Right cardiac atrium (tissue), 5 donors: ENCODE results near the gene BMERB1. TPM values are rescaled to one million over a fixed set of nuclear protein-coding genes. Genes with fewer than 3 reads are reported as not detected.
A peak's percentile ranks its signal among the peaks of the same experiment; 100 is the strongest.

ENCODE experiments used
- ATAC-seq, 2 donors: fragments of 200-7000 bp; cut with Tn5 transposase; one replicate each; pipeline versions ENCODE4 v1.8.0 to v1.9.1; 2020; ENCODE audit warnings: moderate library complexity in 2 of 2, mild to moderate bottlenecking in 1 of 2
- DNase-seq, 3 donors: peaks; one replicate each; pipeline ENCODE4 v3.0.0-alpha.2; 2020
- H3K27ac ChIP-seq: one replicate; pipeline ENCODE4 v1.5.1; 2013; ENCODE audit warnings: mild to moderate bottlenecking, low read length, control low read depth, moderate library complexity
- H3K27me3 ChIP-seq: one replicate; pipeline ENCODE4 v1.6.1; 2013; ENCODE audit not compliant: control insufficient read depth, insufficient read depth
- H3K4me1 ChIP-seq: one replicate; pipeline ENCODE4 v1.6.1; 2013; ENCODE audit warnings: low read length; ENCODE audit not compliant: control insufficient read depth, insufficient read depth
- H3K4me3 ChIP-seq: one replicate; pipeline ENCODE4 v1.5.1; 2013; ENCODE audit warnings: low read length, control low read depth
- H3K9me3 ChIP-seq: one replicate; pipeline ENCODE4 v1.6.1; 2013; ENCODE audit warnings: low read length; ENCODE audit not compliant: control insufficient read depth
- WGBS: extraction: QIAGEN DNeasy Blood & Tissue Kit; methylation state at CpG from one replicate; pipeline ENCODE4 v1.1.7; 2013; 5-methylcytosine and 5-hydroxymethylcytosine counted together
- intact Hi-C, 4 donors: fragments of 100-400 bp; cut with DNase I; formaldehyde crosslinking; loops; one replicate each; pipeline versions ENCODE4 v1.11.0 to v1.14.0; 2022 to 2023
- polyA plus RNA-seq: library from polyadenylated mRNA; stranded (reverse); fragments of 200-250 nt; gene quantifications from one replicate; pipeline ENCODE4 v1.2.3, GENCODE V29; 2013
- total RNA-seq, 4 donors: library from RNA; stranded (reverse); fragmentation: NEBNext Ultra II Directional; extraction: Animal tissue kit (Norgen Biotek cat#: 25700); gene quantifications; one replicate each; pipeline ENCODE4 v1.2.1, GENCODE V29; 2021
- donor health status: healthy with polysubstance abuse.
- donor health status: DM: no; HTN: yes; CAD: no.
- donor health status: DM: no; HTN: no; CAD: no.
- donor health status: DM: no; HTN: yes; CAD: no; lungs with severe emphysema.
- donor health status: DM: yes; HTN: yes; CAD: no.

The BMERB1 gene
- total and polyA plus RNA-seq, 5 donors: 36.9 to 74.7 (median 59.0) TPM

GRCh38 chr16:15511759-15512487 lies 77.5 kb downstream of the BMERB1 start:
- 97% methylated on average over 11 of the region's 11 CpGs for WGBS
- no peaks in the 10 kb centered on the region for H3K4me1 ChIP-seq
- no peak for DNase-seq
- intact Hi-C loops: no loop called here
- no peak overlapping the region for H3K27ac ChIP-seq
- no peaks in the 10 kb centered on the region for H3K9me3 ChIP-seq
- no peaks in the 10 kb centered on the region for H3K27me3 ChIP-seq
- H3K4me3 ChIP-seq: no peak overlapping the region
- no peak for ATAC-seq

GRCh38 chr16:15513156-15513555 lies 78.8 kb downstream of the BMERB1 start:
- H3K27me3 ChIP-seq: no peaks in the 10 kb centered on the region
- no peak overlapping the region for H3K27ac ChIP-seq
- WGBS: 89% methylated on average over 11 of the region's 11 CpGs
- DNase-seq (no peak), ATAC-seq (no peak)
- no peaks in the 10 kb centered on the region for H3K4me1 ChIP-seq
- no peaks in the 10 kb centered on the region for H3K9me3 ChIP-seq
- intact Hi-C loops: no loop called here
- H3K4me3 ChIP-seq: no peak overlapping the region

- no peak overlapping the region for H3K27ac ChIP-seq
- DNase-seq (no peak), ATAC-seq (no peak)
- no peaks in the 10 kb centered on the region for H3K9me3 ChIP-seq
- 99% methylated on average over 4 of the region's 4 CpGs for WGBS
- H3K4me1 ChIP-seq: no peaks in the 10 kb centered on the region
- no peaks in the 10 kb centered on the region for H3K27me3 ChIP-seq
- no peak overlapping the region for H3K4me3 ChIP-seq
- intact Hi-C loops: no loop called here
These were observed 81.6 kb downstream of the BMERB1 start for GRCh38 chr16:15515992-15516391.

- DNase-seq: no peak
- Histone ChIP-seq H3K27ac (no peak overlapping the region), H3K27me3 (no peaks in the 10 kb centered on the region), H3K4me3 (no peak overlapping the region), H3K9me3 (no peaks in the 10 kb centered on the region), H3K4me1 (peaks cover 3% of the 10 kb centered on the region)
- ATAC-seq: no peak
- intact Hi-C loops: no loop called here
- WGBS: 94% methylated on average over 5 of the region's 5 CpGs
These were observed 82.2 kb downstream of the BMERB1 start for GRCh38 chr16:15516609-15517008.

- ATAC-seq (no peak), DNase-seq (no peak)
- no peaks in the 10 kb centered on the region for H3K27me3 ChIP-seq
- H3K4me1 ChIP-seq: peaks cover 4% of the 10 kb centered on the region
- no peak overlapping the region for H3K4me3 ChIP-seq
- intact Hi-C loops: no loop called here
- H3K27ac ChIP-seq: peak overlapping the region; percentile 40
- H3K9me3 ChIP-seq: no peaks in the 10 kb centered on the region
- WGBS: 93% methylated on average over 3 of the region's 3 CpGs
These were observed 83.5 kb downstream of the BMERB1 start for GRCh38 chr16:15517743-15518377.

GRCh38 chr16:15518381-15519351 lies 84.3 kb downstream of the BMERB1 start:
- no peaks in the 10 kb centered on the region for H3K27me3 ChIP-seq
- DNase-seq (peak; percentile 78 to 87 (median 80)), ATAC-seq (peak; percentile 75 to 84)
- no peaks in the 10 kb centered on the region for H3K9me3 ChIP-seq
- WGBS: 34% methylated on average over 12 of the region's 12 CpGs
- intact Hi-C loops: no loop called here
- peak overlapping the region; percentile 40 for H3K27ac ChIP-seq
- H3K4me3 ChIP-seq: no peak overlapping the region
- H3K4me1 ChIP-seq: peaks cover 7% of the 10 kb centered on the region

- H3K4me1 ChIP-seq: peaks cover 7% of the 10 kb centered on the region
- intact Hi-C loops: loop anchor here in 1 of 4 donors (10.0 kb wide), 1 partner anchor 185 kb away; no protein-coding TSS in a partner anchor
- 80% methylated on average over 9 of the region's 9 CpGs for WGBS
These were observed 85.4 kb downstream of the BMERB1 start for GRCh38 chr16:15519790-15520189.

GRCh38 chr16:15521390-15521757 lies 87.0 kb downstream of the BMERB1 start:
- H3K9me3 ChIP-seq: no peaks in the 10 kb centered on the region
- no peak overlapping the region for H3K4me3 ChIP-seq
- peak overlapping the region; percentile 50 for H3K27ac ChIP-seq
- H3K27me3 ChIP-seq: no peaks in the 10 kb centered on the region
- DNase-seq (no peak), ATAC-seq (peak in 1 of 2 donors; percentile 55)
- intact Hi-C loops: loop anchor here in 1 of 4 donors (10.0 kb wide), 1 partner anchor 183 kb away; no protein-coding TSS in a partner anchor
- H3K4me1 ChIP-seq: peaks cover 7% of the 10 kb centered on the region

More at GRCh38 chr16:15519790-15520189, 85.4 kb downstream of the BMERB1 start:
- DNase-seq (no peak), ATAC-seq (no peak)
- Histone ChIP-seq H3K27me3 (no peaks in the 10 kb centered on the region), H3K9me3 (no peaks in the 10 kb centered on the region), H3K4me3 (no peak overlapping the region), H3K27ac (no peak overlapping the region)

GRCh38 chr16:15521758-15522509 lies 87.5 kb downstream of the BMERB1 start:
- ATAC-seq (peak; percentile 73 to 78), DNase-seq (peak in 2 of 3 donors; percentile 28 to 54)
- no peak overlapping the region for H3K4me3 ChIP-seq
- peak overlapping the region; percentile 50 for H3K27ac ChIP-seq
- no peaks in the 10 kb centered on the region for H3K9me3 ChIP-seq
- no peaks in the 10 kb centered on the region for H3K27me3 ChIP-seq
- H3K4me1 ChIP-seq: peaks cover 7% of the 10 kb centered on the region
- 45% methylated on average over 10 of the region's 10 CpGs for WGBS
- intact Hi-C loops: loop anchor here in 1 of 4 donors (10.0 kb wide), 1 partner anchor 183 kb away; no protein-coding TSS in a partner anchor

- ATAC-seq (peak in 1 of 2 donors; percentile 23), DNase-seq (peak in 2 of 3 donors; percentile 21 to 60)
- WGBS: 78% methylated on average over 10 of the region's 10 CpGs
- Histone ChIP-seq H3K27ac (no peak overlapping the region), H3K4me3 (no peak overlapping the region), H3K27me3 (no peaks in the 10 kb centered on the region), H3K9me3 (no peaks in the 10 kb centered on the region), H3K4me1 (peaks cover 7% of the 10 kb centered on the region)
- intact Hi-C loops: loop anchor here in 1 of 4 donors (10.0 kb wide), 1 partner anchor 182 kb away; no protein-coding TSS in a partner anchor
These were observed 88.7 kb downstream of the BMERB1 start for GRCh38 chr16:15523092-15523541.
